PFSK-1 (cell line): Measurements from ENCODE around the gene MAD1L1.

ENCODE experiments used
- POLR2AphosphoS5 ChIP-seq: IDR thresholded peaks from 2 replicates; pipeline ENCODE4 v1.6.1; 2012; ENCODE audit warnings: low read depth, mild to moderate bottlenecking, control low read depth, low read length, moderate library complexity
- SIN3A ChIP-seq: IDR thresholded peaks from 2 replicates; pipeline ENCODE4 v1.6.1; 2012; ENCODE audit warnings: mild to moderate bottlenecking, low read length, moderate library complexity, borderline replicate concordance; ENCODE audit not compliant: insufficient read depth
- TAF1 ChIP-seq: IDR thresholded peaks from 2 replicates; pipeline ENCODE4 v1.6.1; 2012; ENCODE audit warnings: low read length, control low read depth, borderline replicate concordance; ENCODE audit not compliant: insufficient read depth
- TF ChIP-seq, protein P1 (sequence below), 2 experiments: IDR thresholded peaks; 2 replicates each; pipeline versions ENCODE4 v1.6.1 to v1.8.0; 2011 to 2012; ENCODE audit warnings: low read depth in 2 of 2, low read length in 2 of 2, control low read depth in 1 of 2, inconsistent platforms in 1 of 2, mild to moderate bottlenecking in 1 of 2, moderate library complexity in 1 of 2; ENCODE audit not compliant: insufficient read depth in 1 of 2

DNA sequence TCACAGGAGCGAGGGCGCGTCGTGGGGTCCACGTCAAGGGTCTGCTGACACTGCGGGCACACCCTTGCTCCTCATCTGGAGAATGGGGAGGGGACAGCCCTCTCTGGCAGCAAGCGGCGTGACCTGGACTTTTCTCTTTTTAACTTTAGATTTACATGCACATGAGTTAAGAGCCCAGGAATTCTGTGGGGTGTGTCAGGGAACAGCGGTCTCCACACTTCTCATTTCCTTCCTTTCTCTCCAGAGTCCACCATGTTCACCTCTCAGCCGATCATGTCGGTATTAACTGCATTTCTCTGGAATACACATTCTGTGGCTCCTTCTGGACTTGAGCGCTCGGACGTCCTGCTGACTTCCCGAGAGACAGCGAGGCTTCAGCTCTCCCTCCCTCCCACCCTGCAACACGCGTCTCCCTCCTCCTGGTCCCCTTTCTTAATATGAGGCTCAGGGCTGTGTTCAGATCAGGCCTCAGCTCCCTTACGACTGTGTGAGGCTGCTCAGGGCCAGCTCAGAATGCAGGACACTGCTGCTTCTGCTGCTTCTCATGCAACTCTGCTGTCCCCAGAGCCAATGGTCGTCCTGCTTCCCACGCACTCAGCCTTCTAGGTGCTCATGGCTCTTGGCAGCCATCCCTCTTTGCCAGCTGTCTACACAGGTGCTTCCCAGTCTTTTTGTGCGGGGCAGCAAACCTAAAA, 301.3 kb downstream of the MAD1L1 start:
- TF ChIP-seq TAF1 (no peak), POLR2AphosphoS5 (no peak), SIN3A (no peak)
- TF ChIP-seq, protein P1, sequence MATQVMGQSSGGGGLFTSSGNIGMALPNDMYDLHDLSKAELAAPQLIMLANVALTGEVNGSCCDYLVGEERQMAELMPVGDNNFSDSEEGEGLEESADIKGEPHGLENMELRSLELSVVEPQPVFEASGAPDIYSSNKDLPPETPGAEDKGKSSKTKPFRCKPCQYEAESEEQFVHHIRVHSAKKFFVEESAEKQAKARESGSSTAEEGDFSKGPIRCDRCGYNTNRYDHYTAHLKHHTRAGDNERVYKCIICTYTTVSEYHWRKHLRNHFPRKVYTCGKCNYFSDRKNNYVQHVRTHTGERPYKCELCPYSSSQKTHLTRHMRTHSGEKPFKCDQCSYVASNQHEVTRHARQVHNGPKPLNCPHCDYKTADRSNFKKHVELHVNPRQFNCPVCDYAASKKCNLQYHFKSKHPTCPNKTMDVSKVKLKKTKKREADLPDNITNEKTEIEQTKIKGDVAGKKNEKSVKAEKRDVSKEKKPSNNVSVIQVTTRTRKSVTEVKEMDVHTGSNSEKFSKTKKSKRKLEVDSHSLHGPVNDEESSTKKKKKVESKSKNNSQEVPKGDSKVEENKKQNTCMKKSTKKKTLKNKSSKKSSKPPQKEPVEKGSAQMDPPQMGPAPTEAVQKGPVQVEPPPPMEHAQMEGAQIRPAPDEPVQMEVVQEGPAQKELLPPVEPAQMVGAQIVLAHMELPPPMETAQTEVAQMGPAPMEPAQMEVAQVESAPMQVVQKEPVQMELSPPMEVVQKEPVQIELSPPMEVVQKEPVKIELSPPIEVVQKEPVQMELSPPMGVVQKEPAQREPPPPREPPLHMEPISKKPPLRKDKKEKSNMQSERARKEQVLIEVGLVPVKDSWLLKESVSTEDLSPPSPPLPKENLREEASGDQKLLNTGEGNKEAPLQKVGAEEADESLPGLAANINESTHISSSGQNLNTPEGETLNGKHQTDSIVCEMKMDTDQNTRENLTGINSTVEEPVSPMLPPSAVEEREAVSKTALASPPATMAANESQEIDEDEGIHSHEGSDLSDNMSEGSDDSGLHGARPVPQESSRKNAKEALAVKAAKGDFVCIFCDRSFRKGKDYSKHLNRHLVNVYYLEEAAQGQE (IDR thresholded peaks at IDR 0.05; ENCODE audit: insufficient read depth in 1 of 2, low read depth in 2 of 2, low read length in 2 of 2), result no peak
